ENCODE data around the gene MPL. TPM values are rescaled to one million over a fixed set of nuclear protein-coding genes. Genes with fewer than 3 reads are reported as not detected.

MPL gene
- total RNA-seq, 1 donor from 2014 or later, result 0.31 TPM

DNA sequence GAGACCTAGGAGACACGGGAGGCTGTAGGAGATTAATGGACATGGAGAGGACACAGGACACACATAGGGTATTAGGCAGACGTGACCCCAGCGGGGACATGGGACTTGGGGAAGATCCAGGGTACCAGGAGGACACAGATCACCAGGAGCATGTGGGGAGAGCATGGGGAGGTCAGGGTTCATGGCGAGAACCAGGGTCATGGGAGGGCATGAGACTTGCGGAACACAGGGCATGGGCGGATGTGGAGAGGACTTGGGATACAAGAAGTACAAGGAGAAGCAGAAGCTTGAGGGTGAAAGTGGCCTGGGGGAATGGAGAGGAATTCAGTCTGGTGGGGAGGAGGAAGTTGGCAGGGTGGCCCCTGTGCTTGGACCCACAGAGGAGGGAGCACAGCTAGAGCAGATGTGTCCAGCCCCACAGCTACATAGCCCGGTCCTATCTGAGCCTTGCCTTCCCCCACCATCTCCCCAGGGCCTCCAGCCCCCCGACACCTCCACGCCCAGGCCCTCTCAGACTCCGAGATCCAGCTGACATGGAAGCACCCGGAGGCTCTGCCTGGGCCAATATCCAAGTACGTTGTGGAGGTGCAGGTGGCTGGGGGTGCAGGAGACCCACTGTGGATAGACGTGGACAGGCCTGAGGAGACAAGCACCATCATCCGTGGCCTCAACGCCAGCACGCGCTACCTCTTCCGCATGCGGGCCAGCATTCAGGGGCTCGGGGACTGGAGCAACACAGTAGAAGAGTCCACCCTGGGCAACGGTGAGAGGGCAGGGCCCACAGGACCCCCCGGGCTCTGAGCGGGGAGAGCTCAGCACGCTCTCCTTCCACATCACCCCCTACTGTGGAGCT, 24.7 kb upstream of the MPL start:
- Mint-ChIP-seq H3K9me3 (ENCODE audit: low read depth) (no peaks in the 10 kb centered on the region), H3K27ac (no peak overlapping the region)

DNA sequence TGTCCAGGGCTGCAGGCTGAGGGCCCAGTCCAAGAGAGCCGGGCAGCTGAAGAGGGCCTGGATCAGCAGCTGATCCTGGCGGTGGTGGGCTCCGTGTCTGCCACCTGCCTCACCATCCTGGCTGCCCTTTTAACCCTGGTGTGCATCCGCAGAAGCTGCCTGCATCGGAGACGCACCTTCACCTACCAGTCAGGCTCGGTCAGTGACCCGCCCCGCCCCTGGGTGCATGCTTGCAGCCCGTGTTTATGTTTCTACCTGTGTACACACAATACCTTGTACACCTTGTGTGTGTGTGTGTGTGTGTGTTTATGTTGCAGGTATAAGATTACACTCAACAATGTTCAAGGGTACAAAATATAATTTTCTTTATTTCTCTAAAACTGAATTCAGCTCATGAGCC, 23.8 kb upstream of the MPL start:
- no peak for DNase-seq (ENCODE audit: low spot score, unreplicated experiment)
- Mint-ChIP-seq H3K27ac (no peak overlapping the region), H3K36me3 (ENCODE audit: insufficient read depth) (no peaks in the 10 kb centered on the region), H3K4me3 (ENCODE audit: low read depth) (no peak overlapping the region), H3K4me1 (ENCODE audit: low read depth) (peaks cover 3% of the 10 kb centered on the region), H3K27me3 (peaks cover 12% of the 10 kb centered on the region), H3K9me3 (ENCODE audit: low read depth) (no peaks in the 10 kb centered on the region)
- TF ChIP-seq, protein P1, sequence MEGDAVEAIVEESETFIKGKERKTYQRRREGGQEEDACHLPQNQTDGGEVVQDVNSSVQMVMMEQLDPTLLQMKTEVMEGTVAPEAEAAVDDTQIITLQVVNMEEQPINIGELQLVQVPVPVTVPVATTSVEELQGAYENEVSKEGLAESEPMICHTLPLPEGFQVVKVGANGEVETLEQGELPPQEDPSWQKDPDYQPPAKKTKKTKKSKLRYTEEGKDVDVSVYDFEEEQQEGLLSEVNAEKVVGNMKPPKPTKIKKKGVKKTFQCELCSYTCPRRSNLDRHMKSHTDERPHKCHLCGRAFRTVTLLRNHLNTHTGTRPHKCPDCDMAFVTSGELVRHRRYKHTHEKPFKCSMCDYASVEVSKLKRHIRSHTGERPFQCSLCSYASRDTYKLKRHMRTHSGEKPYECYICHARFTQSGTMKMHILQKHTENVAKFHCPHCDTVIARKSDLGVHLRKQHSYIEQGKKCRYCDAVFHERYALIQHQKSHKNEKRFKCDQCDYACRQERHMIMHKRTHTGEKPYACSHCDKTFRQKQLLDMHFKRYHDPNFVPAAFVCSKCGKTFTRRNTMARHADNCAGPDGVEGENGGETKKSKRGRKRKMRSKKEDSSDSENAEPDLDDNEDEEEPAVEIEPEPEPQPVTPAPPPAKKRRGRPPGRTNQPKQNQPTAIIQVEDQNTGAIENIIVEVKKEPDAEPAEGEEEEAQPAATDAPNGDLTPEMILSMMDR (IDR thresholded peaks at IDR 0.05; ENCODE audit: unreplicated experiment), result no peak

More for the DNA sequence above, 24.7 kb upstream of the MPL start:
- Mint-ChIP-seq H3K4me1 (ENCODE audit: low read depth) (peaks cover 3% of the 10 kb centered on the region), H3K27me3 (peaks cover 12% of the 10 kb centered on the region), H3K4me3 (ENCODE audit: low read depth) (no peak overlapping the region), H3K36me3 (ENCODE audit: insufficient read depth) (no peaks in the 10 kb centered on the region)
- no peak for DNase-seq (ENCODE audit: low spot score, unreplicated experiment)
- TF ChIP-seq, protein P1 (IDR thresholded peaks at IDR 0.05; ENCODE audit: unreplicated experiment), result no peak

DNA sequence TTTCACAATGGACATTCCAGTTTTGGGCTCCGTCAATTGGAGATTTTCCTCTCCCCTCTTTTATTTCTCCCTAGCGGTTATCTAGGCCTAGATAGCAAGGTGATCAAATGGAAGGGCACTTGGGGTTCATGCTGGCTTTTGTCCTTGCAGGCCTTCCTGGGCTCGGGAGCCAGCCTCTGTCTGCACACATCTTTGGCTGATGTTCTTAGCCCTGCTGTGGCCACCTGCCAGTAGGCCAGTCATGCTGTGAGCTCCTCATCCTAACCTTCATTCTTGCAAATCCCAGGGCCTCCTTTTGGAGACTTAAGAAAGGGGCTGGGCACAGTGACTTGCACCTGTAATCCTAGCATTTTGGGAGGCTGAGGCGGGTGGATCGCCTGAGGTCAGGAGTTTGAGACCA, 23.4 kb upstream of the MPL start:
- TF ChIP-seq, protein P1 (IDR thresholded peaks at IDR 0.05; ENCODE audit: unreplicated experiment), result no peak
- no peak overlapping the region for H3K27ac Mint-ChIP-seq
- H3K9me3 Mint-ChIP-seq (ENCODE audit: low read depth), result no peaks in the 10 kb centered on the region
- no peaks in the 10 kb centered on the region for H3K36me3 Mint-ChIP-seq (ENCODE audit: insufficient read depth)
- peaks cover 12% of the 10 kb centered on the region for H3K27me3 Mint-ChIP-seq
- no peak overlapping the region for H3K4me3 Mint-ChIP-seq (ENCODE audit: low read depth)
- peaks cover 3% of the 10 kb centered on the region for H3K4me1 Mint-ChIP-seq (ENCODE audit: low read depth)
- DNase-seq (ENCODE audit: low spot score, unreplicated experiment), result no peak

DNA sequence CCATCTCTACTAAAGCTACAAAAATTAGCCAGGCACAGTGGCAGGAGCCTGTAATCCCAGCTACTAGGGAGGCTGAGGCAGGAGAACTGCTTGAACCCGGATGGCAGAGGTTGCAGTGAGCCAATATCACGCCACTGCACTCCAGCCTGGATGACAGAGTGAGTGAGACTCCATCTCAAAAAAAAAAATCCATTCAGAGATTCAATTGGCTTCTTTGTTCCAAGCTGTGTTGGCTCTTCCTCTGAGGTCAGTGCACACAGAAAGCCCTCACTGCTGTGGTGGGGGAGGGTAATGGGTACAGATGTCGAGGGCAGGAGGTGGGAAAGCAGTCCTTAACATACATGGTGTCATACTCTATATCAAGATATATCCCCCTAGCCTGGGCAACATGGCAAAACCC, 22.1 kb upstream of the MPL start:
- no peaks in the 10 kb centered on the region for H3K36me3 Mint-ChIP-seq (ENCODE audit: insufficient read depth)
- no peak overlapping the region for H3K4me3 Mint-ChIP-seq (ENCODE audit: low read depth)
- no peak for DNase-seq (ENCODE audit: low spot score, unreplicated experiment)
- H3K27ac Mint-ChIP-seq, result no peak overlapping the region
- H3K27me3 Mint-ChIP-seq, result peaks cover 12% of the 10 kb centered on the region
- TF ChIP-seq, protein P1 (IDR thresholded peaks at IDR 0.05; ENCODE audit: unreplicated experiment), result no peak
- H3K9me3 Mint-ChIP-seq (ENCODE audit: low read depth), result no peaks in the 10 kb centered on the region
- H3K4me1 Mint-ChIP-seq (ENCODE audit: low read depth), result peaks cover 3% of the 10 kb centered on the region

DNA sequence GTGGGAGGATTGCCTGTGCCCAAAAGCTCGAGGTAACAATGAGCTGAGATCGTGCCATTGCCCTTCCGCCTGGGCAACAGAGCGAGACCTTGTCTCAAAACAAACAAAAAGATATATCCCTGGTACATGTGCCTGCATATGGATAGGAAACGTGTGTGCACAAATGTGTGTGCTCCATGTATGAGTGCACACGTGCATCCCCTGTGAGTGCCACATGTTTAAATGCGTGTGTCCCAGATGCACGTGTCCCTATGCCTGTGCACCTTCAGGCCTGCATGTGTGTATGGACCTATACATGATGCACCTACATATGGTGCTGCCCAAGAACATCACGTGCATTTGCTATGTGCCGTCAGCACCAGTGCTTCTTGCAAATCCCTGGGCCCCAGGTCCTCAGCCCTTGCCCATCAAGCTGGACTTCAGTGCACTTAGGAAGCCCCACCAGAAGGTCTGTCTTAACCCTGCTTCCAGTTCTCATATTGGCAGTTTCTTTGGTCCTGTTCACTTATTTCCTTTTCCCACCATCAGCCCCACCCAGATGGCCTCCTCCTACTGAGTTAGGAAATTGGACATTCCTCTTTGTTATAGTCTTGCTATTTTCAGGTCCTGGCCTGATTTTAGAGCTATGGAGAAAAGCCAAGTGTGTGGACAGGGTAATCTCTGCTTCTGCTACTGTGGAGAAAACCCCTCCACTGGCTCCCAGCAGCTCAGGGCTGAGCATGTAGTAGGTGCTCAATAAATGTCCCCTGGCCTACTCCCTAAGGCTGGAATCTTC, 21.5 kb upstream of the MPL start:
- Mint-ChIP-seq H3K4me3 (ENCODE audit: low read depth) (no peak overlapping the region), H3K9me3 (ENCODE audit: low read depth) (no peaks in the 10 kb centered on the region), H3K27ac (no peak overlapping the region), H3K4me1 (ENCODE audit: low read depth) (peaks cover 3% of the 10 kb centered on the region), H3K27me3 (peaks cover 7% of the 10 kb centered on the region), H3K36me3 (ENCODE audit: insufficient read depth) (no peaks in the 10 kb centered on the region)
- no peak for DNase-seq (ENCODE audit: low spot score, unreplicated experiment)
- TF ChIP-seq, protein P1 (IDR thresholded peaks at IDR 0.05; ENCODE audit: unreplicated experiment), result no peak

Data from progenitor cell of endocrine pancreas (in vitro differentiated cells).